Heart right ventricle (tissue), 16 donors: Measurements from ENCODE around the gene SMURF2. TPM values are rescaled to one million over a fixed set of nuclear protein-coding genes. Genes with fewer than 3 reads are reported as not detected.

Source experiments
- ATAC-seq, 8 donors: fragments of 200-7000 bp; cut with Tn5 transposase; one replicate each; pipeline ENCODE4 v1.9.1; 2020; ENCODE audit warnings: mild to moderate bottlenecking in 8 of 8, moderate library complexity in 8 of 8, moderate number of reproducible peaks in 1 of 8
- DNase-seq, 2 donors: peaks; one replicate each; pipeline ENCODE4 v3.0.0-alpha.2; 2020
- H3K27ac ChIP-seq, 10 donors: fragments of 200-600 bp; sonication (generic) in 2 of 10; one replicate each; pipeline versions ENCODE4 v1.5.0 to v1.8.0; 2020 to 2022; ENCODE audit warnings: mild to moderate bottlenecking in 3 of 10
- H3K27me3 ChIP-seq, 7 donors: fragments of 200-600 bp; one replicate each; pipeline ENCODE4 v1.8.0; 2021 to 2022; ENCODE audit warnings: mild to moderate bottlenecking in 2 of 7
- H3K36me3 ChIP-seq, 9 donors: fragments of 200-600 bp; sonication (generic) in 1 of 9; one replicate each; pipeline versions ENCODE4 v1.5.0 to v1.8.0; 2020 to 2022; ENCODE audit warnings: mild to moderate bottlenecking in 2 of 9
- H3K4me1 ChIP-seq, 9 donors: fragments of 200-600 bp; sonication (generic) in 1 of 9; one replicate each; pipeline versions ENCODE4 v1.5.0 to v1.8.0; 2020 to 2022; ENCODE audit warnings: mild to moderate bottlenecking in 4 of 9
- H3K4me3 ChIP-seq, 10 donors: fragments of 200-600 bp; sonication (generic) in 2 of 10; one replicate each; pipeline versions ENCODE4 v1.5.0 to v1.8.0; 2020 to 2022; ENCODE audit warnings: mild to moderate bottlenecking in 7 of 10, moderate library complexity in 2 of 10
- H3K9me3 ChIP-seq, 11 donors: fragments of 200-600 bp in 10 of 11; sonication (generic) in 2 of 11; one replicate each; pipeline versions ENCODE4 v1.5.0 to v1.8.0; 2013 to 2022; ENCODE audit warnings: mild to moderate bottlenecking in 2 of 11, control low read depth in 1 of 11, moderate library complexity in 1 of 11
- CTCF ChIP-seq, 9 donors: fragments of 200-600 bp; sonication (generic) in 2 of 9; IDR thresholded peaks; one replicate each; pipeline versions ENCODE4 v1.5.0 to v1.8.0; 2021 to 2022; ENCODE audit warnings: antibody characterized with exemption in 9 of 9, mild to moderate bottlenecking in 5 of 9, moderate library complexity in 1 of 9
- WGBS, 2 donors: extraction: QIAGEN DNeasy Blood & Tissue Kit; methylation state at CpG; one replicate each; pipeline ENCODE4 v1.1.7; 2013; ENCODE audit warnings: inconsistent platforms in 1 of 2; 5-methylcytosine and 5-hydroxymethylcytosine counted together
- intact Hi-C, 10 donors: fragments of 100-400 bp; cut with DNase I; formaldehyde crosslinking; loops; one replicate each; pipeline versions ENCODE4 v1.11.1 to v1.14.2; 2022
- polyA plus RNA-seq, 2 donors: library from polyadenylated mRNA; stranded (reverse); fragments of 200-250 nt; gene quantifications; one replicate each; pipeline ENCODE4 v1.2.3, GENCODE V29; 2013
- total RNA-seq, 10 donors: library from RNA; stranded (reverse); fragmentation: NEBNext Ultra II Directional in 3 of 10; extraction: Animal tissue kit (Norgen Biotek cat#: 25700) in 3 of 10; gene quantifications; one replicate each; pipeline versions ENCODE4 v1.2.1 to v1.2.4, GENCODE V29; 2021 to 2023
- donor health status: Arrhythmogenic right ventricular cardiomyopathy.
- donor health status: ischemic (EF 13 %, LVEDD 7.1; RV severe dilation, severe dysfunction).
- donor health status: healthy with polysubstance abuse.
- donor health status: DM: no; HTN: yes; CAD: no.
- donor health status: DM: no; HTN: no; CAD: no.
- donor health status: ischemic (EF 25% LVEDD 6.9; RV normal size, moderate dysfunction).
- donor health status: ischemic (EF 25% LVEDD 5.7; RV mildly dilated, moderate dysfunction).
- donor health status: healthy.
- donor health status: DM: yes; HTN: yes; CAD: no.
- donor health status: Ischemic cardiomyopathy.
- donor health status: ischemic (EF 35%, LVEDD 5.7; RV mildly dilated, moderate dysfunction).
- donor health status: nonischemic (EF 11% LVEDD 7.7; RV severe dilation, severe dysfunction).
- donor health status: DM: yes; HTN: yes; CAD: no.
- donor health status: PGD.
- donor health status: ischemic (EF 29% LVEDD 5.4; RV normal size, mild dysfunction).
- donor health status: nonischemic (EF 23%, LVEDD 6.1; RV moderate dilation, normal function).

The SMURF2 gene
- total and polyA plus RNA-seq, 12 donors, result 4.0 to 15.5 (median 12.2) TPM

- H3K9me3 ChIP-seq, result no peaks in the 10 kb centered on the region
- H3K4me3 ChIP-seq, result no peak overlapping the region
- DNase-seq (no peak), ATAC-seq (no peak)
- no peaks in the 10 kb centered on the region for H3K27me3 ChIP-seq
- WGBS, 2 donors, result 96 to 97% methylated on average over 6 of the region's 6 CpGs
- intact Hi-C loops, result no loop called here
- no peak for TF ChIP-seq CTCF (IDR thresholded peaks at IDR 0.05)
- H3K36me3 ChIP-seq, result peaks cover 0 to 100% (median 72%) of the 10 kb centered on the region in 9 donors
- H3K4me1 ChIP-seq, result no peaks in the 10 kb centered on the region
- H3K27ac ChIP-seq, result no peak overlapping the region
Observed at GRCh38 chr17:64520359-64520758, 141.7 kb downstream of the SMURF2 start.

GRCh38 chr17:64519601-64520000 lies 142.5 kb downstream of the SMURF2 start:
- 94 to 96% methylated on average over 6 of the region's 6 CpGs for WGBS, 2 donors
- DNase-seq, result no peak
- intact Hi-C loops, result no loop called here

GRCh38 chr17:64515829-64516228 lies 146.3 kb downstream of the SMURF2 start:
- no peak overlapping the region for H3K4me3 ChIP-seq
- no peaks in the 10 kb centered on the region for H3K27me3 ChIP-seq
- WGBS, 2 donors, result 88 to 90% methylated on average over 1 of the region's 1 CpG
- no peaks in the 10 kb centered on the region for H3K9me3 ChIP-seq
- DNase-seq, result no peak
- ATAC-seq, result no peak
- intact Hi-C loops, result no loop called here
- peaks cover 0 to 100% (median 75%) of the 10 kb centered on the region in 9 donors for H3K36me3 ChIP-seq
- no peak overlapping the region for H3K27ac ChIP-seq
- no peaks in the 10 kb centered on the region for H3K4me1 ChIP-seq
- no peak for TF ChIP-seq CTCF (IDR thresholded peaks at IDR 0.05)

More at GRCh38 chr17:64519601-64520000, 142.5 kb downstream of the SMURF2 start:
- H3K36me3 ChIP-seq, result peaks cover 0 to 100% (median 72%) of the 10 kb centered on the region in 9 donors
- no peaks in the 10 kb centered on the region for H3K27me3 ChIP-seq
- H3K4me1 ChIP-seq, result no peaks in the 10 kb centered on the region
- TF ChIP-seq CTCF (IDR thresholded peaks at IDR 0.05), result no peak
- H3K27ac ChIP-seq, result no peak overlapping the region
- no peak for ATAC-seq
- no peaks in the 10 kb centered on the region for H3K9me3 ChIP-seq
- H3K4me3 ChIP-seq, result no peak overlapping the region

GRCh38 chr17:64515419-64515818 lies 146.7 kb downstream of the SMURF2 start:
- 57 to 58% methylated on average over 2 of the region's 2 CpGs for WGBS, 2 donors
- Histone ChIP-seq H3K4me3 (no peak overlapping the region), H3K4me1 (no peaks in the 10 kb centered on the region), H3K9me3 (no peaks in the 10 kb centered on the region), H3K36me3 (peaks cover 0 to 100% (median 75%) of the 10 kb centered on the region in 9 donors), H3K27me3 (no peaks in the 10 kb centered on the region), H3K27ac (no peak overlapping the region)
- no peak for ATAC-seq
- DNase-seq, result no peak
- TF ChIP-seq CTCF (IDR thresholded peaks at IDR 0.05), result no peak
- intact Hi-C loops, result no loop called here
